22Rv1 (cell line): ENCODE measurements around the gene TCF7L2.

Source experiments
- CTCF ChIP-seq: fragments of 450-650 bp; IDR thresholded peaks from 2 replicates; pipeline ENCODE4 v1.5.1; 2017; ENCODE audit warnings: mild to moderate bottlenecking
- ZFX ChIP-seq: fragments of 450-650 bp; IDR thresholded peaks from 2 replicates; pipeline ENCODE4 v1.6.1; 2017; ENCODE audit warnings: antibody characterized with exemption, borderline replicate concordance

GRCh38 chr10:113020838-113021237, 70.8 kb downstream of the TCF7L2 start:
- TF ChIP-seq CTCF (no peak), ZFX (no peak)
